ENCODE measurements around the gene ATOH8. TPM values are rescaled to one million over a fixed set of nuclear protein-coding genes. Genes with fewer than 3 reads are reported as not detected.

The ATOH8 gene
- total RNA-seq, 1 donor from 2014 or later, result 0.52 TPM

Other genes starting within 250 kb of the ATOH8 start
- gene MAT2A, start 214.8 kb upstream of the ATOH8 start, total RNA-seq, result 64.6 and 134 TPM in 2 replicates
- gene GGCX, start 192.5 kb upstream of the ATOH8 start, total RNA-seq, result 35.1 and 58.2 TPM in 2 replicates
- 86.5 and 152 TPM in 2 replicates for gene VAMP8, start 176.4 kb upstream of the ATOH8 start, total RNA-seq
- 25.0 and 28.9 TPM in 2 replicates for gene VAMP5, start 169.6 kb upstream of the ATOH8 start, total RNA-seq
- gene RNF181, start 158.2 kb upstream of the ATOH8 start, total RNA-seq, result 187 and 280 TPM in 2 replicates
- gene TMEM150A, start 151.3 kb upstream of the ATOH8 start, total RNA-seq, result 4.8 and 7.4 TPM in 2 replicates
- gene C2orf68, start 141.9 kb upstream of the ATOH8 start, total RNA-seq, result 9.9 and 16.5 TPM in 2 replicates
- 89.3 and 97.4 TPM in 2 replicates for gene USP39, start 137.8 kb upstream of the ATOH8 start, total RNA-seq
- not detected in 2 replicates for gene SFTPB, start 85.8 kb upstream of the ATOH8 start, total RNA-seq
- gene GNLY, start 59.6 kb upstream of the ATOH8 start, total RNA-seq, result not detected in 2 replicates
- 3.8 and 8.7 TPM in 2 replicates for gene ST3GAL5, start 135.0 kb downstream of the ATOH8 start, total RNA-seq

Data from epithelial cell of proximal tubule (primary cell).